GM18499 (cell line): ENCODE measurements around the gene ONECUT3.

Experiments
- ATAC-seq: cut with Tn5 transposase; IDR thresholded peaks from one replicate; pipeline ENCODE4 v1.9.1; 2021; ENCODE audit warnings: moderate number of reproducible peaks; ENCODE audit not compliant: insufficient read depth, unreplicated experiment

The ONECUT3 gene

DNA sequence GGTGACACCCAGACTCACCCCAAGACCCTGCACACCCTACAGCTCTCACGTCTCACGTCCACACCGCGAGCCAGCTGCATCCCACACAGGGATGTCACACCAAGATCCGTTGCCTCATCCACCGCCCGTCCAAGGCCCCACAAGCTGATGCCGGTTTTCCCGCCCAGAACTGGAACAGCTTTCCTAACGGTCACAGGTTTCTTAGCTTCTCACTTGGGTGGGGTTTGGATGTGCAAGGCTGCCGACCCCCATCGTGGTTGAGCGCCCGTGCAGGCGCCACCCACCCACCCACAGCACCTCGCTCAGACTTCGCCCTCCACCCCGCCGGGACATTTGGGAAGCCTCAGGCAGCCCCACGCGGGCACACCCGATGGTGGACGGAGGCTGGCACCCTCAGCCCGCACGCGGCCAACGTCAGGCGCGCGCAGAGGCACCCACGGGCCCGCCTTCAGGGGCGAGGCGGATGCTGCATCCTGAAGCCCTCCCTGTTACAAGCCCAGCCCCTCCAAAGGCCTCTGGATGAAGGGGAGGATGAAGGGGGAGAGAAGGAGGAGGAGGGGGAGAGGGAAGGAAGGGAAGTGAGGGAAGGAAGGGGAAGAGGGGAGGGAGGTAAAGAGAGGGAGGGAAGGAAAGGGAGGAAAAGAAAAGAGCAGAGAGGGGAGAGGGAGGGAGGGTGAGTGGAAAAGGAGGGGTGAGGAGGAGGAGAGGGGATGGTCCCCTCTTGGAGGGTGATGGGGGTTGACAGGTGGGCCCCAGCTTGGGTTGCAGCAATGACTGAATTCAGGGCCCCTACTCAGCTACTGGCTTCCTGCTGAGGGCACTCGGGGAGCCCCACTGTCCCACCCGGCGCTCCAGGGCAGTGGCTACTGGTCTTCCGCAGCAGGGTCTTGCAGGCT, 12.8 kb downstream of the ONECUT3 start:
- ATAC-seq, result no peak

DNA sequence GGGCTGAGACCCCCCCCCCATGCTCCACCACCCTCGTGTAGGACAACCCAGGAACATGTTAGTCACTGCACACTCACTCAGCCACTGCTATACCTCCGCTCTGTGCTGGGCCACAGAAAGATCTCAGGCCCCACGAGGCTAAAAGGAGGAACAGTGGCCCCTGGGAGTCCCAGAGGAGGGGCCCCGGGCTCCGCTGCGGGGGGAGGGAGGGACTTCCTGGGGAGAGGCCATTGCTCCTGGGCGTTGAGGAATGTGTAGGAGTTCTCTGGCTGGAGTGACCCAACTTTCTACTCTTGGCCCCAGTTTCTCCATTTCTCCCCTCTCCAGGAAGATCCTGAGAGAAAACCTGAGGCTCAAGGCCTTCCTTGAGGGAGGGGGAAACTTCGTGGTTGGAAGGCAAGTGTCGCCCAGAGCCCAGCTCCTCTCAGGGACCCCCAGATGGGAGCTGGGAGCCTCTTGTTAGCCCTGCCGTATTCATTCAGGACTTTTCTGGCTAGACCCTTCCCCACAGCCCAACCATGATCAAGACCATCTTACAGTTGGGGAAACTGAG, 13.6 kb downstream of the ONECUT3 start:
- ATAC-seq, result no peak

DNA sequence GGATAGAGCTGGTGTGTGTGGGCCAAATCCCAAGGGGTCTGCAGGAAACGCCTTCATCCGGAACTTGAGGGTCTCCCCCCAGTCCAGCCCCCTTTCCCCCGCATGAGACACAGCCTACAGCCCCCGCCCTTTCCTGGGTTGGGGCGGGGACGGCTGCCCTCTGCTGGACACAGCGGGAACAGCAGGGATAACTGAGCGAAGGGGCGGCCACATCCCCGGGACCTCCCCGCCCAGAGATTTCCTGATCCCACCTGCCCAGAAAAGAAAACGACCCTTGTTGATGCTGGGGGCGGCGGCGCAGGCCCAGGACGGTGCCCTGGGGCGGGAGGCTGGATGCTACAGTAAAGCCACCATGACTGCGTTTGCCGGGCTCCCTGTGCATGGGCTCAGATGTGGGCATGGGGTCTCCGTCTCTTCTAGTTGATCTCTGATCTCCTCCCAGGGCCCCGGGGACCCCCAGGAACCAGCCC, 14.2 kb downstream of the ONECUT3 start:
- no peak for ATAC-seq

DNA sequence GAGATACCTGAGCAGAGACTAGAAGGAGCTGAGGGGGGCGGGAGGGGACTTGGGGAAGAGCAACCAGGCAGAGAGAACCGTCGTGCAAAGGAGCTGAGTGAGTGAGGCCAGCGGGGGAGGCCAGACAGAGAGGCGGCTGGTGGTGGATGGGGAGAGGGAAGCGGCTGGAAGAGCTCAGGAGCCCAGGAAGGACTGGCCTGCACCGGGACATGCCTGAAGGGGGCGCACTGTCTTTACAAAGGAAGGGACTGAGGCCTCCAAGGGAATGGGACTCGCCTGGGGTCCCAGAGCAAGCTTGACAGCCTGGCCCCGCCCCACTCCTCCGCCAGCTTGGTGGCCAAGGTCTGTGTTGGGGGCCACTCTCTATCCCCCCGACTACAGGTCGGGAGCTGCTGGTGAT, 14.9 kb downstream of the ONECUT3 start:
- no peak for ATAC-seq

DNA sequence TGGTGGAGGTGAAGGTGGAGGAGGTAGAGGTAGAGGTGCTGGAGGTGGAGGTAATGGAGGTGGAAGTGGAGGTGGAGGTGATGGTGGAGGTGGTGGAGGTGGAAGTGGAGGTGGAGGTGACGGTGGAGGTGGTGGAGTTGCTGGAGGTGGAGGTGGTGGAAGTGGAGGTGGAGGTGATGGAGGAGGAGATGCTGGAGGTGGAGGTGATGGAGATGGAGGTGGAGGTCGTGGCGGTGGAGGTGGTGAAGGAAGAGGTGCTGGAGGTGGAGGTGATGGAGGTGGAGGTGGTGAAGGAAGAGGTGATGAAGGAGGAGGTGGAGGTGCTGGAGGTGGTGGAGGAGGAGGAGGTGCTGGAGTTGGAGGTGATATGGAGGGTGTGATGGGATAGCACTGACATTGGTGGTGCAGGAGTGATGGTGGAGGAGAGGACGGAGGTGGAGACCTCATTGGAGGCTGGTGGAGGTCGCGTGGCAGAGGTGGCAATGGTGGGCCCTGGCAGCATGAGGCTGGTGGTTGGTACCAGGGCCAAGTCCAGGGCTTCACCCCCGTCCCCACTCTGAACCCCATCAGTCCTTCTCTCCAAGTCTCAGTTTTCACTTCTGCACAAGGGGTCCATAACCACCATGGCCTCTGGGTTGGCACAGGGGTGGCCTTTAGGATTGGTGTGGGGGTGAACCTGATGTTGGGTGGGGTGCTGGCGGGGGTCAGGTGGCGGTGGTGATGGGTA, 15.8 kb downstream of the ONECUT3 start:
- no peak for ATAC-seq

DNA sequence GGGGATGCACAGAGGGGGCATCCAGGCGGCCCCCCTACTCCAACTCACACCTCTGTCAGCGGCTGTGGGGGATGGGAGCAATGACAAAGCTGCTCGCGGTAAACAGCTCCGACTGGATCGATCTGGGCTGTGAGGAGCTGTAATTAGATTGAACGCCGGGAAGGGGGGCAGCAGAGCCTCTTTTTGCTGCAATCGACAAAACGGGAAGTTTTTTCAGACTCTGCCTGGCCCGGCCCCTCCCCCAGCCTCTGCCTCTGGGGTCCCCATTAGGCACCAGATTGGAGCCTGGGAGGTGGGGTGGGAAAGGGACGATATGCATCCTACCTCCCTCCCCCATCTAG, 16.3 kb downstream of the ONECUT3 start:
- ATAC-seq, result no peak

DNA sequence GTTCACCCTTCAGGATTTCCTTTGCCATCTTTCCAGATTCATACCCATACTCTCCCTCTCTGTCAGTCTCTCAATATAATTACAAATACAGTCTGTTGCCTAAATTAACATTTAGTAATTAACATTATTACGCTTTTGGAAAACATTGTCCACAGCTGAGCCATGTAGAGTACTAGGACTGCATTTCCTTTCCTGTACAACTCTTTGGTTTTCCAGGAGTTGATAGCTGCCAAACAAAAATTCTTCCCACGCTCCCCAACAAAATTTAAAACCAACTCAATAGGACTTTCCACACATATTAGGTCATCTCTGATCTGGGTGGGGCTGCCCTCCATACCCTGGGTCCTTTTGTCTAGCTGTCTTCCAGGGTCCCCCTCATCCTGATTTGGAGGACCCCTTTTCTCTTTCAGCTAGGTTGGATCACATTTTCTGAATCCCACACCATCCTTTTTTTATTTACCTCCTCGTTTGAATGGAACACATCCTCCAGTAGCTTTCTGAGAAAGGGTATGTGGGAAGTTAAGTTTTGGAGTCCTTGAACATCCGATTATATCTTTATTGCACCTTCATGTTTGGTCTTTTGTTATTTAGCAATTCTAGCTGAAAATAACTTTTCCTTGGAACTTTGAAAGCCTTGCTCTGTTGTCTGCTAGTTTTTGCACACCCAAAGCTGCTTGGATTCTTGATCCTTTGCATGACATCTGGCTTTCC, 17.7 kb downstream of the ONECUT3 start:
- no peak for ATAC-seq

DNA sequence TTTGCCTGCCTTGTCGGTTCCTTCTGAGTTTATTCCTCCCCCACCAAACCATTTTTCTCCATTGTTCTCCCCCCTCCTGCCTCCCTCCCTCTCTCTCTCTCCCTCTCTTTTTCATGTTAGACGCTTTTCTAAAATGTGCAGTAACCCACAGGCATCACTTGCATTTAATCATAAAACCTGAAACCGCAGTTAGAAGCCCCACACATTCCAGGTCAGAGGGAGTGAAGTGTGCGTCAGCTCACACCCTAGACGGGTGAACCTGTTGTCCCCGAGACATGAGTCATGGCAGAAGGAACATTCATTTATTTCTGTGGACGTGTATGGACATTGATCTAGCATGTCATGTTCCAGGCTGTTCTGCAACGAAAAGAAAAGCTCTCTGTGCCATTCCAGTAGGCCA, 19.9 kb downstream of the ONECUT3 start:
- ATAC-seq, result no peak

DNA sequence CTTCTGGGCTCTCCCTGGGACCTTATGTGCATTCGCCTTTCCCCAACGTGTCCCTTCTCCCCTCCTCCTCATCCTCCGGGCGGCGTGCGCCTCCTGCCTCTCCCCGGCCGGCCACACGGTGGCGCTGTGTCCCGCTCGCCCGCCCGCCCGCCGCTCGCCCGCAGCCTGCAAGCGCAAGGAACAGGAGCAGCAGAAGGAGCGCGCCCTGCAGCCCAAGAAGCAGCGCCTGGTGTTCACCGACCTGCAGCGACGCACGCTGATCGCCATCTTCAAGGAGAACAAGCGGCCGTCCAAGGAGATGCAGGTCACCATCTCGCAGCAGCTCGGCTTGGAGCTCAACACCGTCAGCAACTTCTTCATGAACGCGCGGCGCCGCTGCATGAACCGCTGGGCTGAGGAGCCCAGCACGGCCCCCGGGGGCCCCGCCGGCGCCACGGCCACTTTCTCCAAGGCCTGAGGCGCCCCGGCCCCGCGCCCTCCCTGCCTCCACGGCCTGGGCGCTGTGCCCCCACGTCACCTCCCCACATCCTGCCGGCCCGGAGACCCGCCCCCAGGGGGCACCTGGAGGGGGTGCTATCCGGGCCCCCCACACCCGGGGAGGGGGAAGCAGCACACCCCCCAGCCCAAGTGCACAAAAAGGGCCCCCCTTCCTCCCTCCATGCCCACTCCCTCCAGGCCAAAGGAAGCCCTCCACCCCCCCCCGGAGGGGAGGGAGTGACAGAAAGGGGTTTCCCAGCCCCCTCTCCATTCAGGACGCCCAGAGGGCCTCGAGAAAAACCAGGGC, 21.9 kb downstream of the ONECUT3 start:
- ATAC-seq, result no peak

DNA sequence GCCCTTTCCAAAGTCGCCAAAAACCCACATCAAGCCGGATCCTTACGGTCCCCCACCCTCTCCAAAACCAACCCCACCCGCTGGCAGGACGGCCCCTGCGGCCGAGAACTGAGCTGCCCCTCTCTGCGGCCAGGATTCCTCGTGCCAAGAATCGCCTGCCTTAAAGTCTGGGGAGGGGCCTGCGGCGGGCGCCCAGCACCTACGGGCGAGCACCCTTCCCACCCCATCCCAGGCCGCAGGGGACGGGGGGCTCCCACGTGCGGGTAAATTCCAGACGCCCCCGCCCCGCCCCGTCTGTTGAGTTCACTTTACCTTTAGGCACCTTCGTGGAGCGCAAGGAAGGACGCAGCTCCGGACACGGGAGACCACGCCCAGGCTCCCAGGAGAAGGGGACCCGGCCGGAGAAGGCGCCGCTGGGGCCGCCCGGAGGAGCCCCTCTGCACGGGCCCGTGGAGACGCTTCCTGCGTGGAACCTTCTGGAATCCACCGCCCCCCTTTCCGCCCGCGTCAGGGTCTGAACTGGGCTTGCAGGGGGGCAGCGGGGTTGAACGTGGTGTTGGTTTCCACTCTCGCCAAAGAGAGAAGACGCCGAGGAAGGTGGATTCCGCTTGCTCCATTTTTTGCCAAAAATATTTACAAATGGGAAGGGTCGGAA, 22.8 kb downstream of the ONECUT3 start:
- no peak for ATAC-seq

DNA sequence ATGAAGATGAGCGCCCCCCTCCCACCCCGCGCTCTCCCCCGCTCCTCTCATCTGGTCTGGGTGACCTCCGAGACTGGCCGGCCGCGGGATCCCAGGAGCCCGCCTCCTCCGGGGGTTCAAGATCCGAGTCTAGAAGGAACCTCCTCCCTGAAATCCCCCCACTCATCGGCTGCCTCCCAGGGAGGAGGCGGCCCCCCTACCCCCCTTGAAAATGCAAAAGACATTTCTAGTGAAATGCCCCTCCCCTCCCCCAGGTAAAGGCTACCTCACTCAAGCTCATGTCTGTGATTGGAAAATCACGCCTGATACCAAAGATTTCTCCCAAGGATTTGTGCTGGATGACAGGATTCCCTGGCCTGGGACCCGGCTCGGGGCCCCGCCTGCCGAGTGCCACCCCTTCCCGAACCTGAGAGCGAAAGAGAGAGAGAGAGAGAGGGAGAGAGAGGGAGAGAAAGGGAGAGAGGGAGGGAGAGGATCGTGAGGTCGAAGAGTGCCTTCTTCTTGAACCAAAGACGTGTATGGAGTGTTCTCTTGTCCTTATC, 23.4 kb downstream of the ONECUT3 start:
- ATAC-seq, result no peak

DNA sequence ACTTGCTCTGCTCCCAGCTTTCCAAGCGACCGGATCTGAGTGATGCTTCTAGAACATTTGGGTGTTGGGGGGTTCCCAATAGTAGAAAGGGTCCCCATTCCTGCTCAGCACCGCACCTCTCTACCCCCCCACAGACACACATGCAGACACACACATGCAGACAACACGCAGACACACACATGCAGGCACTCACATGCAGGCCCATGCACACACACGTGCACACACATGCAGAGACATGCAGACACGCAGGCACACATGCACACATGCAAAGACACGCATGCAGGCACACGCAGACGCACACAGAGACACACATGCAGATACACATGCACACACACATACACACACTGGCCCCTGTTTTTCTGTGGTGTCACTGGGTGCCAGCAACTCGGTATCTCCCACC, 23.8 kb downstream of the ONECUT3 start:
- no peak for ATAC-seq

DNA sequence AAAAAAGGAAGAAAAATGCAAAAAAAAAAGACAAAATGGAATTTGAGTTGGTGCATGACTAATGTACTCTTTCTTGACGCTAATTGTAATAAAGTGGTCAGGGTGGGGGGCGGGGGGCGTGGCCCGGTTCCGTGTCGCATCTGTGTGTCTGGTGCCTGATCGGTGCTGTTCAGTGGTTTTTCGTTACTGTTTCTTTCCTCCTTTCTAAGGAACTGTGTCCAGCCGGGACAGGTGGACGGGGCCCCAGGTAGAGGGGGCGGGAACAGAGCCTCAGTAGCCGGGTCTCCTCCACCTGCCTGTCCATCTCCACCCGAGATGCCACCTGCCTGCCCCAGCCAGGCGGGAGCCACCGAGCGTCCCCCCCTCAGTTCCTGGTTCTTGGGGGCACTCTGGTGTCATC, 26.3 kb downstream of the ONECUT3 start:
- no peak for ATAC-seq

DNA sequence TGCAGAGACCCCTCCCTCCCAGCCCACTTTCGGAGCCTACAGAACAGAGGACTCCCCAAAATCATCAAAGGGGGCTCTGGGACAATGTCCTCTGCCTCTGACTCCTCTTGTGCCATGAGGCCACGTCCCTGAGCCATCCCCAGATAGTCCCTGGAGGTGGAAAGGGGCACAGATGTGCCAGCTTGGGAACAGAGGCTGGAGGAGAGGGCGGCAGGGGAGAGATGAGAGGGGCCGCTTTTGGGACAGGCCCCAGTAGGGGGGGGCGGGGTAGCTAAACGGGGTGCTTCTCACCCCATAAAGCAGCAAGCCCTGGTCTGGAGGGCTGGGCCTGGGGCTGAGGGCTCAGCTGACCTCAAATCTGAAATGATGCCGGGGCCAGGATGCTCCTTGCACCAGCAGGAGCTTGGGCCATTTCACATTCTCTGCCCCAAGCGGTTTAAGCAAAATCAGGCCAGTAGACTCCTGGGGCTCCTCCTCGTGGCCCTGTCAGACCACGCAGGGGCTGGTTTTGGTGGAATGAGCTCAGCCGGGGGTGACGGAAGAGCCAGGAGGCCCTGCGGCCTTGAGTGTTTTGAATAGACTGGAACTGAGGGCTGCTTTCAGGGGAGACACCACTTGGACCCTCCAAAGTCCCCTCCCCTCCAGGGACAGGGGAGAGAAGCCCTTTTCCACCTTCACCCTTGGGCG, 27.1 kb downstream of the ONECUT3 start:
- no peak for ATAC-seq

DNA sequence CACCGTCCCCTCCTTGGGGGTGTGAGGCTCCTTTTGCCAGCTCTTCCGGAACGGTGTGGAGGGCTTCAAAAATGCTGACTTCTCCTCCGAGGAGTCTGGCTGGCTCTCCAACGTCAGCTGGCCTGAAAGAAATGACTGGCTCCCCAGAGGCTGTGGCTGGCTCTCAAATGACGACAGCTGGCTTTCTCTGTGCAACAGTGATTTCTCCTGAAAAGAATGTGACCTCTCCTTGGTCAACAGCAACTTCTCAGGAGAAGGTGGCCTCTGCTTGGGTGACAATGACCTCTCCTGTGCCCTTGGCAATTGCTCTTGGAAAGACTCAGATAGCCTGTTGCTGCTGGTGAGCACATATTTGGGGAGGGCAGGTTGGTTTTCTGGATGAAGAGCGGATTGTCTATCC, 29.2 kb downstream of the ONECUT3 start:
- no peak for ATAC-seq

DNA sequence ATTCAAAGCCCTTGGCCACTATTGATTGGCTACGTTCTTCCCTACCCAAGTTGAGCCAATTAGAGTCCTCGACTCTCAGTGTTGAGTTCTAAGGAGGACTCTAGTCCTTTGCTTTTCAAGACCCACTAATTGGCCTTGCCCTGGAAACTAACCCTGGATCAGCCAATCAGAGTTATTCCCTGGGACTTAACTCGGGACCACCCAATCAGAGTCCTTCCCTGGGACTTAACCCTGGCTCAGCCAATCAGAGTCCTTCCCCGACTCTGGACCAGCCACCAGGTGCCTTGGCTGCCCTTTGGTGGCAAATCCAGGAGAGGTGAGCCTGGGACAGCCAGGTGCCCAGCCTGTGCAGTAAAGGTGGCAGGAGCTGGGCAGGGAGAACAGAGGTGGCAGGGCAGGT, 30.0 kb downstream of the ONECUT3 start:
- no peak for ATAC-seq

DNA sequence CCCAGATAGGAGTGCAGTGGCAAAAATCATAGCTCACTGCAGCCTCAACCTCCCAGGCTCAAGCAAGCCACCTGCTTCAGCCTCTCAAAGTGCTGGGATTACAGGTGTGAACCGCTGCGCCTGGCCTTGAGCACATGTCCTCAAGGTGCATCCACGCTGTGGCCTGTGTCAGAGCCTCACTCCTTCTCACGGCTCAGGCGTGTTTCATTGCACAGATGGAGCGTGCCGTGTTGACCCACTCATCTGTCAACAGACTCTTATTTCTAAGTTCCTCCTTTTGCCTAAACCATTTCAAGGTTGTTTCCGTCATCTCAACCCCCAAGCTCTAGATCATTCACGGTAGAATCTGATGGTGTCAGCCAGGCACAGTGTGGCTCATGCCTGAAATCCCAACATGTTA, 30.6 kb downstream of the ONECUT3 start:
- ATAC-seq, result no peak

DNA sequence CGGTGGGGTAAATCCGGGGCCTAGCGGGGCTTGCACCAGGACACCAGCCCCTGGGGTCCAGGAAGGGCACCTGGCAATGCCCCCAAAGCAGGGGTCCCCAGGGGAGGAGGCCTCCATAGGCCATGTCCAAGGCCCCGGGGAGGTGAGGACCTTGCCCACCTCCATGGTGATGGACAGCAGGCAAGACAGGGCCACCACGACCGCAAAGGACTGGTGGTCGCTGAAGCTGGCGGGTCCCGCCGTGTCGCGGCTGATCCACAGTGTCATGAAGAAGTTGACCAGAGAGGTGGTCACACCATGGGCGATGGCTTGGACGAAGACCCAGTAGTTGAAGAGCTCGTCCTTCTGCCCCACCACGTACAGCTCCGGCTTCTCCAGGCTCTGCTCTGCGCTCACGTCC, 32.0 kb downstream of the ONECUT3 start:
- ATAC-seq, result no peak

DNA sequence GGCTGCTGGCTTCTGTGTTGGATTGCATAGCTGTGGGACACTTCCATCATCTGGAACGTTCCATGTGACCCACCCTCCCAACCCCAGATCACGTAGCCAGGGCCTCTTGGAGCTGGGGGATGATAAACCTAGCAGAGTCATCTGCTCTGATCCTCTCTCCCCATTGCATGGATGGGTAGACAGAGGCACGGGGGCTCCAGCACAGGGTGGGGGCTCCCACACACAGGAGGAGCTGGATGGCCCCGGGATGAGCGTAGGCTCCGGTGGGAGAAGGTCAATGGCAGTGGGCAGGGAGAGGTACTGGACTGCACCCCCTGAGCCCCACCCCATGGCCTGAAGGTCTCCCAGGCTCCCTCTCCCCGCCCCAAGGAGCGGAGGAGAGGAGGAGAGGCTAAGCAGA, 33.4 kb downstream of the ONECUT3 start:
- no peak for ATAC-seq
